Vagina (tissue), 2 donors: Measurements from ENCODE around the gene INHBC. TPM values are rescaled to one million over a fixed set of nuclear protein-coding genes. Genes with fewer than 3 reads are reported as not detected.
A peak's percentile ranks its signal among the peaks of the same experiment; 100 is the strongest.

Source experiments
- DNase-seq, 2 donors: peaks; one replicate each; pipeline ENCODE4 v3.0.0-alpha.2; 2017; ENCODE audit errors: extremely low spot score in 2 of 2
- H3K27ac ChIP-seq: fragments of 200-600 bp; sonication (generic); one replicate; pipeline ENCODE4 v1.5.1; 2019
- H3K27me3 ChIP-seq: fragments of 200-600 bp; sonication (generic); one replicate; pipeline ENCODE4 v1.5.1; 2019
- H3K36me3 ChIP-seq, 2 donors: fragments of 200-600 bp; sonication (generic); one replicate each; pipeline ENCODE4 v1.5.1; 2017 to 2019
- H3K4me1 ChIP-seq: fragments of 200-600 bp; sonication (generic); one replicate; pipeline ENCODE4 v1.5.1; 2019
- H3K4me3 ChIP-seq, 2 donors: fragments of 200-600 bp; sonication (generic); 1 replicate in 1 of 2; 2 replicates in 1 of 2; pipeline ENCODE4 v1.5.1; 2016 to 2019
- H3K9me3 ChIP-seq: fragments of 200-600 bp; sonication (generic); one replicate; pipeline ENCODE4 v1.5.1; 2019
- CTCF ChIP-seq, 3 experiments: fragments of 450-650 bp in 2 of 3; fragments of 200-600 bp in 1 of 3; sonication (generic) in 1 of 3; IDR thresholded peaks; one replicate each; pipeline ENCODE4 v1.5.1; 2017 to 2019; ENCODE audit warnings: antibody characterized with exemption in 3 of 3, mild to moderate bottlenecking in 2 of 3, moderate library complexity in 2 of 3
- POLR2A ChIP-seq, 2 donors: fragments of 450-650 bp; IDR thresholded peaks; one replicate each; pipeline ENCODE4 v1.6.1; 2017; ENCODE audit warnings: antibody characterized with exemption in 2 of 2, mild to moderate bottlenecking in 2 of 2, moderate library complexity in 2 of 2
- POLR2AphosphoS5 ChIP-seq, 2 donors: sonication (generic); formaldehyde crosslinking; IDR thresholded peaks; one replicate each; pipeline ENCODE4 v1.9.0; 2017; ENCODE audit warnings: antibody characterized with exemption in 2 of 2, mild to moderate bottlenecking in 2 of 2, low read depth in 1 of 2; ENCODE audit not compliant: insufficient read depth in 1 of 2
- intact Hi-C: fragments of 100-400 bp; cut with DNase I; formaldehyde crosslinking; loops from one replicate; pipeline ENCODE4 v1.15.1; 2023
- total RNA-seq: library from RNA; depleted of rRNA; stranded (reverse); fragments of >200 nt; gene quantifications from one replicate; pipeline ENCODE4 v1.2.3, GENCODE V29; 2016

INHBC gene
- total RNA-seq, 1 donor from 2014 or later: not detected

DNA sequence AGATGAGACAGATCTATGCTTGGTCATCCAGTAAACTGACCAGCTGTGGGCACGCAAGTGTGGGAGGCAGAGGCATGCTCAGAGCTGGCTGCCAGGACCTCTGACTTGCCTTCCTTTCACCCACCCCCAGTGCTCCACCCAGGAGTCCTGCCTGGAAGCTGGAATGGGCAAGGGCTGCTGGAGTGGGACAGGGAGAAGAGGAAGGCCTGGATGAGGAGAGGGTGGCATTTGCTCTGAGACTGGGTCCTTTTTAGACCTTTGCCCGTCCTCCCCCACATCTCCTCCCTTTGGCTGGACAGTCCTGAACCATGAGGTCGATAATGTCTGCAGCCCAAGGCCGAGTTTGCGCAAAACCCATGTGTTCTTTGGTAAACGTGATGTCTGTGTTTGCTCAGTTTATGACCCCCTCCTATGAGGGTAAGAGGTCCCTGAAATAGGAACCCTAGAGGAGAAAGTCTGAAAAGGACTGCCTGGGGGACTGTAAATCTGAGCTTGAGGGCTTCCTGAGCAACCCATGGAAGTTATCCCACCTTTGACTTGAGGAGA lies 16.7 kb downstream of the INHBC start:
- no peaks in the 10 kb centered on the region for H3K4me1 ChIP-seq
- H3K4me3 ChIP-seq: no peak overlapping the region
- no peak for DNase-seq
- H3K36me3 ChIP-seq: no peaks in the 10 kb centered on the region
- no peaks in the 10 kb centered on the region for H3K9me3 ChIP-seq
- intact Hi-C loops: loop anchor here (5.0 to 10.0 kb wide), 2 partner anchors 147 to 189 kb away; no protein-coding TSS in a partner anchor
- H3K27ac ChIP-seq: no peak overlapping the region
- no peak for TF ChIP-seq POLR2AphosphoS5 (IDR thresholded peaks at IDR 0.05; ENCODE audit: insufficient read depth in 1 of 2, low read depth in 1 of 2)
- no peak for TF ChIP-seq POLR2A (IDR thresholded peaks at IDR 0.05)
- no peak for TF ChIP-seq CTCF (IDR thresholded peaks at IDR 0.05)
- no peaks in the 10 kb centered on the region for H3K27me3 ChIP-seq

GRCh38 chr12:57452181-57452936 lies 17.8 kb downstream of the INHBC start:
- H3K4me3 ChIP-seq: no peak overlapping the region
- DNase-seq: no peak
- intact Hi-C loops: loop anchor here (5.0 to 10.0 kb wide), 2 partner anchors 148 to 190 kb away; no protein-coding TSS in a partner anchor

GRCh38 chr12:57452937-57453509 lies 18.4 kb downstream of the INHBC start:
- no peak for DNase-seq
- intact Hi-C loops: loop anchor here (5.0 to 10.0 kb wide), 2 partner anchors 148 to 191 kb away; no protein-coding TSS in a partner anchor
- no peak overlapping the region for H3K27ac ChIP-seq
- no peak overlapping the region for H3K4me3 ChIP-seq
- no peaks in the 10 kb centered on the region for H3K36me3 ChIP-seq
- no peaks in the 10 kb centered on the region for H3K27me3 ChIP-seq
- TF ChIP-seq CTCF (IDR thresholded peaks at IDR 0.05) (peak; percentile 73 to 86 (median 81)), POLR2A (IDR thresholded peaks at IDR 0.05) (no peak)
- H3K9me3 ChIP-seq: no peaks in the 10 kb centered on the region
- no peaks in the 10 kb centered on the region for H3K4me1 ChIP-seq

More at GRCh38 chr12:57452181-57452936, 17.8 kb downstream of the INHBC start:
- no peak overlapping the region for H3K27ac ChIP-seq
- H3K4me1 ChIP-seq: no peaks in the 10 kb centered on the region
- H3K27me3 ChIP-seq: no peaks in the 10 kb centered on the region
- H3K36me3 ChIP-seq: no peaks in the 10 kb centered on the region
- no peaks in the 10 kb centered on the region for H3K9me3 ChIP-seq
- TF ChIP-seq CTCF (IDR thresholded peaks at IDR 0.05) (no peak), POLR2AphosphoS5 (IDR thresholded peaks at IDR 0.05; ENCODE audit: insufficient read depth in 1 of 2, low read depth in 1 of 2) (peak in 1 of 2 donors; percentile 5)

GRCh38 chr12:57454213-57454565 lies 19.6 kb downstream of the INHBC start:
- intact Hi-C loops: loop anchor here (5.0 to 10.0 kb wide), 2 partner anchors 149 to 192 kb away; no protein-coding TSS in a partner anchor
- no peaks in the 10 kb centered on the region for H3K36me3 ChIP-seq
- no peaks in the 10 kb centered on the region for H3K27me3 ChIP-seq
- DNase-seq: no peak
- H3K9me3 ChIP-seq: no peaks in the 10 kb centered on the region
- no peaks in the 10 kb centered on the region for H3K4me1 ChIP-seq
- no peak for TF ChIP-seq POLR2A (IDR thresholded peaks at IDR 0.05)
- TF ChIP-seq CTCF (IDR thresholded peaks at IDR 0.05): no peak
- TF ChIP-seq POLR2AphosphoS5 (IDR thresholded peaks at IDR 0.05; ENCODE audit: insufficient read depth in 1 of 2, low read depth in 1 of 2): no peak
- H3K4me3 ChIP-seq: no peak overlapping the region
- no peak overlapping the region for H3K27ac ChIP-seq
